CD4-positive, alpha-beta memory T cell (primary cell): ENCODE results near the gene CSTF1. TPM values are rescaled to one million over a fixed set of nuclear protein-coding genes. Genes with fewer than 3 reads are reported as not detected.
A peak's percentile ranks its signal among the peaks of the same experiment; 100 is the strongest.

Source experiments
- CTCF ChIA-PET: fragments of 350-600 bp; sonication (Branson Sonifier 250); formaldehyde crosslinking; loops from one replicate; lab custom pipeline; 2021; ENCODE audit warnings: inconsistent platforms; ENCODE audit not compliant: partially characterized antibody; lab: Charles Lee
- POLR2A ChIA-PET: fragments of 350-600 bp; sonication (Branson Sonifier 250); formaldehyde crosslinking; loops from one replicate; lab custom pipeline; 2021; ENCODE audit not compliant: partially characterized antibody; lab: Charles Lee
- DNase-seq, 5 donors: peaks; one replicate each; pipeline versions ENCODE4 v3.0.0 to v3.0.0-alpha.2; 2020 to 2022; ENCODE audit warnings: mixed read lengths in 1 of 5
- H3K27ac ChIP-seq: one replicate; pipeline ENCODE4 v1.7.0; 2013; ENCODE audit warnings: low read depth, low read length
- H3K27me3 ChIP-seq: 2 replicates; pipeline ENCODE4 v1.7.0; 2013; ENCODE audit warnings: mild to moderate bottlenecking, low read length, moderate library complexity; ENCODE audit not compliant: insufficient read depth
- H3K36me3 ChIP-seq: 2 replicates; pipeline ENCODE4 v1.7.0; 2013; ENCODE audit warnings: mild to moderate bottlenecking, low read length, moderate library complexity; ENCODE audit not compliant: insufficient read depth
- H3K4me1 ChIP-seq: 2 replicates; pipeline ENCODE4 v1.7.0; 2013; ENCODE audit warnings: mild to moderate bottlenecking, low read length, moderate library complexity; ENCODE audit not compliant: insufficient read depth
- H3K4me3 ChIP-seq, 2 donors: one replicate each; pipeline ENCODE4 v1.7.0; 2013; ENCODE audit warnings: low read length in 2 of 2, mild to moderate bottlenecking in 1 of 2
- H3K9me3 ChIP-seq, 2 donors: one replicate each; pipeline ENCODE4 v1.7.0; 2013; ENCODE audit warnings: low read length in 2 of 2, control low read depth in 1 of 2; ENCODE audit not compliant: control insufficient read depth in 1 of 2
- H3K27ac Mint-ChIP-seq, 7 donors: one replicate each; pipeline ENCODE4 v1.8.0; 2020 to 2021; ENCODE audit warnings: mixed read lengths in 7 of 7, mild to moderate bottlenecking in 6 of 7, inconsistent platforms in 3 of 7, moderate library complexity in 3 of 7
- H3K27me3 Mint-ChIP-seq, 2 donors: one replicate each; pipeline ENCODE4 v1.8.0; 2020 to 2021; ENCODE audit warnings: mixed read lengths in 2 of 2
- H3K36me3 Mint-ChIP-seq, 2 donors: one replicate each; pipeline ENCODE4 v1.8.0; 2020 to 2021; ENCODE audit warnings: mixed read lengths in 2 of 2, inconsistent platforms in 1 of 2, mild to moderate bottlenecking in 1 of 2
- H3K4me1 Mint-ChIP-seq, 4 donors: one replicate each; pipeline ENCODE4 v1.8.0; 2020 to 2021; ENCODE audit warnings: mixed read lengths in 4 of 4, mild to moderate bottlenecking in 1 of 4
- H3K4me3 Mint-ChIP-seq, 8 donors: one replicate each; pipeline ENCODE4 v1.8.0; 2020 to 2021; ENCODE audit warnings: mixed read lengths in 8 of 8, mild to moderate bottlenecking in 7 of 8, moderate library complexity in 6 of 8, inconsistent platforms in 3 of 8
- H3K9me3 Mint-ChIP-seq, 8 donors: one replicate each; pipeline ENCODE4 v1.8.0; 2020 to 2021; ENCODE audit warnings: mixed read lengths in 8 of 8, mild to moderate bottlenecking in 5 of 8, inconsistent platforms in 3 of 8, moderate library complexity in 1 of 8
- intact Hi-C: fragments of 100-400 bp; cut with micrococcal nuclease; formaldehyde crosslinking; loops from one replicate; pipeline ENCODE4 v1.15.1; 2023
- polyA plus RNA-seq, 2 donors: library from polyadenylated mRNA; unstranded; fragments of 300-500 nt; fragmentation: Illumina TruSeq; gene quantifications; one replicate each; pipeline ENCODE4 v1.2.3, GENCODE V29; 2021
- total RNA-seq, 2 experiments: library from RNA; stranded (reverse); gene quantifications; one replicate each; pipeline ENCODE4 v1.2.3, GENCODE V29; 2021

CSTF1 gene
- total and polyA plus RNA-seq, 4 experiments from 2014 or later: 40.9 to 55.3 (median 49.0) TPM

DNA sequence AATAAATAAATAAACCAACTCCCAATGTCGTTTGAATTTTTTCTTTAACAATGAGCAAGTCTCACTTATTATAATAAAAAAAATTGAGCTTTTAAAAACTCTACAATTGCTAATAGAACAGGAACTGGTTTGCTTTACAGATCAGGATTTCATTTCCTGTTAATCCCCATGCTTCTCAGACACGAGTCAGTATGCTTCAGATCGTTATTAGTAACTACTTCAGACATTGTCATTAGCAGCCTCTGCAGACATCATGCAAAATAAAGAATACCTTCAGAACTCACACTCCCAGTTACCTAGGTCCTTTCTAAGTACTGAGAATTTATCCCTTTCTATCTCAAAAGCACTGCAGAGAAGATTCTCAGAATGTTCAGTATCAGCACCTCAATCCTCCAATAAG is 43.7 kb upstream of the CSTF1 start:
- Mint-ChIP-seq H3K27me3 (peaks cover 8 to 31% of the 10 kb centered on the region in 2 donors), H3K9me3 (no peaks in the 10 kb centered on the region), H3K36me3 (no peaks in the 10 kb centered on the region), H3K4me1 (peaks cover 0 to 9% (median 2%) of the 10 kb centered on the region in 4 donors), H3K4me3 (no peak overlapping the region), H3K27ac (no peak overlapping the region)
- CTCF ChIA-PET: no interaction called here
- no peaks in the 10 kb centered on the region for H3K36me3 ChIP-seq
- no peak overlapping the region for H3K4me3 ChIP-seq
- no peaks in the 10 kb centered on the region for H3K27me3 ChIP-seq
- H3K4me1 ChIP-seq: peaks cover 4% of the 10 kb centered on the region
- POLR2A ChIA-PET: no interaction called here
- H3K27ac ChIP-seq: no peak overlapping the region
- H3K9me3 ChIP-seq: no peaks in the 10 kb centered on the region
- intact Hi-C loops: no loop called here
- DNase-seq: no peak

DNA sequence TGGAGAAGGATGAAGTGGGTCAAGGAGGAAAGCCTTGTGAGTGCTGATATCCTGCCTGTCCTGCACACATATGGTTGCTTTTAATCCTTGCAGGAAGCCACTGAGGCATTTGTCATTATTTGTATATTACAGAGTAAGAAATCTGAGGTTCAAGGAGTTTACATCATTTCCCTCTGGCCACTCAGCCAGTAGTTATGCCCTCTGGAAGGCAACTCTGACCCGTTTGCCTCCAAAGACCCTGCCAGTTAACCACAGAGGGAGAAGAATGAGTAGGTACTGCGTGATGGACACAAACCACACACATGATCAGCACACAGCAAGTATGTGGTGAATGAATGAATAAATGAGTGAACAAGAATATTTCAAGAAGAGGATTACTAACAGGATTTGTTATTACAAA is 41.6 kb upstream of the CSTF1 start:
- H3K4me3 Mint-ChIP-seq: no peak overlapping the region

DNA sequence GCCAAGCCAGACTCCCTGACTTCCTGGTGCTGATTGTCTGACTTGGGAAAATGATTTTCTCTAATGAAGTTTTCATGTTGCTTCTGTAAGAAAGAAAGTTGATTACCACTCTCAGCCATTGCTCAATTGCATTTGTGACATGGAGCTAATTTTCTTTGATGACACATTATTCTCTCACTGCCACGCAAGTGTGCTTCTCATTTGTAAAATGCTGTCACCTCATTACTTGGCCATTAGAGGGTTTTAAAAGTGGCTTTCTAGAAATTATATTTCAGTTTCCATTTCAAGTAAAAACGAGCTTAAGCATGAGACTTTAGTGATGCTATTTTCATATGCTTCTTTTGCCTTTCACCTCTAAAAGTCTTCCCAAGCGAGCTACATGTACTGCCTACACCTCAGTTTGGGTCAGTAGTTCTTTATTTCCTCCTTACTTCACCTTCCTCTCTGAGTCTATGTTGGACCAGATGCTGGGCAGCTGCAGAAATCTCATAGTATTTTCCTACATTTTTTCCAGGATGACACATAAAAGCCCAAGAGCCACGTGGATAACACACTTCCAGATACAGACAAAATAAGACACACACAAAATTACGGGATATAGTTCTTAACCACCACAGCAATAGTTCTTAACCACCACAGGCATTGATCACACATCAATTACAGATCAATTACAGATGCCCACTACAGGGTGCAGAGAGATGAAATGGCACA is 39.9 kb upstream of the CSTF1 start:
- Histone ChIP-seq H3K27me3 (no peaks in the 10 kb centered on the region), H3K4me1 (no peaks in the 10 kb centered on the region), H3K27ac (no peak overlapping the region), H3K36me3 (no peaks in the 10 kb centered on the region), H3K9me3 (no peaks in the 10 kb centered on the region), H3K4me3 (no peak overlapping the region)
- intact Hi-C loops: loop anchor here (10.0 kb wide), 1 partner anchor 1362 kb away; the partner anchor contains the start of gene PMEPA1
- ChIA-PET POLR2A (no interaction called here), CTCF (interaction anchor here (1.5 kb wide), 1 partner anchor 9 kb away, joined by 7 read pairs; no protein-coding TSS in a partner anchor)
- no peak for DNase-seq
- Mint-ChIP-seq H3K27ac (no peak overlapping the region), H3K9me3 (no peaks in the 10 kb centered on the region), H3K4me3 (no peak overlapping the region), H3K4me1 (peaks cover 0 to 7% (median 0%) of the 10 kb centered on the region in 4 donors), H3K27me3 (peaks cover 2 to 12% of the 10 kb centered on the region in 2 donors), H3K36me3 (no peaks in the 10 kb centered on the region)

More for the DNA sequence above, 41.6 kb upstream of the CSTF1 start:
- POLR2A ChIA-PET: no interaction called here
- Mint-ChIP-seq H3K9me3 (no peaks in the 10 kb centered on the region), H3K4me1 (peaks cover 0 to 7% (median 0%) of the 10 kb centered on the region in 4 donors), H3K36me3 (no peaks in the 10 kb centered on the region), H3K27ac (no peak overlapping the region), H3K27me3 (peaks cover 4 to 18% of the 10 kb centered on the region in 2 donors)
- no peaks in the 10 kb centered on the region for H3K36me3 ChIP-seq
- H3K4me1 ChIP-seq: no peaks in the 10 kb centered on the region
- H3K27me3 ChIP-seq: no peaks in the 10 kb centered on the region
- H3K4me3 ChIP-seq: no peak overlapping the region
- CTCF ChIA-PET: no interaction called here
- intact Hi-C loops: loop anchor here (10.0 kb wide), 1 partner anchor 1364 kb away; the partner anchor contains the start of gene PMEPA1
- H3K27ac ChIP-seq: no peak overlapping the region
- H3K9me3 ChIP-seq: no peaks in the 10 kb centered on the region
- DNase-seq: no peak

DNA sequence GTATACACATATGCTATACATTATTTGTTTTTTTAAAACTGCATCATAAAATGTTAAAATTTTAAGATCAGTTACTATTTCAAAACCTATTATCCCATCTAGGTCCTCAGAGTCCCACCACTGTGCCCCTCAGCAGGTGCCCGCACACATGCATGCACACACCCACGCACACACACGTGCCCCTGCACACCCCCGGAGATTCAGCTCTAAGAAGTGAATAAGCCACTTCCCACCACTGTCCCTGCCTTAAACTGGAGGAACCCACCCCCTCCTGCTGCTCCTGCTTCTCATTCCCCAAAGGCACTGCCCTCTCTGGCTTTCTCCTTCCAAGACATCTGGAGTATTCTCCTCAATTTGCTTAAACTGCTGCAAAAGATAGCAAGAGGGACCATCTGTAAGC is 39.1 kb upstream of the CSTF1 start:
- no peaks in the 10 kb centered on the region for H3K36me3 Mint-ChIP-seq
- H3K9me3 ChIP-seq: no peaks in the 10 kb centered on the region
- H3K27me3 Mint-ChIP-seq: peaks cover 2 to 7% of the 10 kb centered on the region in 2 donors
- POLR2A ChIA-PET: no interaction called here
- intact Hi-C loops: loop anchor here (10.0 kb wide), 1 partner anchor 1361 kb away; the partner anchor contains the start of gene PMEPA1
- no peaks in the 10 kb centered on the region for H3K4me1 ChIP-seq
- no peaks in the 10 kb centered on the region for H3K36me3 ChIP-seq
- no peak overlapping the region for H3K27ac Mint-ChIP-seq
- peaks cover 2 to 9% (median 8%) of the 10 kb centered on the region in 4 donors for H3K4me1 Mint-ChIP-seq
- H3K27me3 ChIP-seq: no peaks in the 10 kb centered on the region
- H3K4me3 ChIP-seq: no peak overlapping the region
- H3K27ac ChIP-seq: no peak overlapping the region
- H3K9me3 Mint-ChIP-seq: no peaks in the 10 kb centered on the region
- CTCF ChIA-PET: interaction anchor here (1.5 kb wide), 1 partner anchor 9 kb away, joined by 7 read pairs; no protein-coding TSS in a partner anchor
- no peak for DNase-seq
- H3K4me3 Mint-ChIP-seq: no peak overlapping the region

DNA sequence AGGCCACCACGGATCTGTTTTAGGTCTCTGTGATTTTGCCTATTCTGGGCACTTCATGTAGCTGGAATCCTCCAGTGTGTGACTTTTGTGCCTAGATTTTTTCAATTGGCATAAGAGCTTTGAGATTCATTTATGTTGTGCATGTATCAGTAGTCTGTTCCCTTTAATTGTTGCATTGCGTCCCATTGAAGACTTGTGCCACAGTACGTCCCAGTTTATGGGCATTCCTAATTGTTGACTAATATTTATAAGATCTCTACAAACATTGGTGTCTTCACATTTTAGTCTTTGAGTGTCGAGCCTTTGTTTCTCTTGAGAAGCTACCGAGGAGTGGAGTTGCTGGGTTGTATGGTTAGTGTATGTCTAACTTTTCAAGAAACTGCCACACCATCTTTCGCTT is 34.4 kb upstream of the CSTF1 start:
- ChIA-PET POLR2A (interaction anchor here (0.6 to 4.3 kb wide), 8 partner anchors 15 to 1040 kb away, joined by 3 to 47 read pairs (median 4); partner anchors contain the start of genes AURKA, CSTF1 and RTF2), CTCF (interaction anchor here (0.6 to 2.0 kb wide), 4 partner anchors 8 to 35 kb away, joined by 3 to 10 read pairs (median 3); partner anchors contain the start of genes AURKA and CSTF1)
- peak overlapping the region; percentile 26 to 88 (median 66) for H3K27ac Mint-ChIP-seq
- H3K36me3 Mint-ChIP-seq: peaks cover 0 to 3% of the 10 kb centered on the region in 2 donors
- no peaks in the 10 kb centered on the region for H3K36me3 ChIP-seq
- DNase-seq: no peak
- no peak overlapping the region for H3K4me3 ChIP-seq
- H3K27me3 Mint-ChIP-seq: peaks cover 0 to 3% of the 10 kb centered on the region in 2 donors
- peaks cover 10 to 36% (median 24%) of the 10 kb centered on the region in 4 donors for H3K4me1 Mint-ChIP-seq
- H3K9me3 ChIP-seq: no peaks in the 10 kb centered on the region
- H3K27me3 ChIP-seq: no peaks in the 10 kb centered on the region
- peaks cover 12% of the 10 kb centered on the region for H3K4me1 ChIP-seq
- H3K4me3 Mint-ChIP-seq: peak overlapping the region; percentile 78 to 87 (median 83)
- intact Hi-C loops: loop anchor here (1.0 to 10.0 kb wide), 2 partner anchors 34 to 1357 kb away; partner anchors contain the start of genes AURKA, CSTF1 and PMEPA1
- H3K27ac ChIP-seq: no peak overlapping the region
- H3K9me3 Mint-ChIP-seq: no peaks in the 10 kb centered on the region

DNA sequence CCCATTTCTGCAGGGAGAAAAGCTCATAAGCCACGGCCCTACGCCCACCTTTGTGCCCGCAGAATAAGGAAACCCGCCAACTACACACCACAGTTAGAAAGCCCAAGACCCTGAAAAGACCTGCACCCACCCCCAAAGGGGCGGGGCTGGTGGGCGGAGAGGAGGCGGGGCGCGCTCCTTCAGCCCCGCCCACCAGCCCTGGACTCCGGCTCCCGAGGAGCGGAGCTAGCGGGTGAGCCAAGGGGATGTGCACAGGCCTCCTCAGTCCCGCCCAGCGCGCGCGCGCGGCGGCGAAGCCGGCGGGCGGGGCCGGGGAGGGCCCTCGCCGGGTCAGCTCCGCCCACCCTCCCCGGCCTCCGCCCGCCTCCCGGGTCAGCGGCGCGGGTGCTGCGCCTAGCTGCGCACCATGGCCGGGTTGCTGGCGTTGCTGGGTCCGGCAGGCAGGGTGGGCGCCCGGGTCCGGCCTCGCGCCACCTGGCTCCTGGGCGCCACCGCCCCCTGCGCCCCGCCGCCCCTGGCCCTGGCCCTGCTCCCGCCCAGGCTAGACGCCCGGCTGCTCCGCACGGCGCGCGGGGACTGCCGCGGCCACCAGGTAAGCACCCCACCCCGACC is 33.7 kb upstream of the CSTF1 start, which contains the start of gene FAM210B:
TSS of gene FAM210B (plus strand) at position 375 of the 612 bp plus-strand sequence. CDS start at position 407, 32 bp downstream.
- peak; percentile 80 to 85 (median 82) for DNase-seq
- no peaks in the 10 kb centered on the region for H3K27me3 Mint-ChIP-seq
- Histone ChIP-seq H3K27ac (peak within 1 kb of the TSS; percentile 49), H3K27me3 (no peaks in the 10 kb centered on the region), H3K9me3 (no peaks in the 10 kb centered on the region), H3K4me3 (peak within 1 kb of the TSS; percentile 52 to 81), H3K4me1 (peaks cover 12% of the 10 kb centered on the region), H3K36me3 (no peaks in the 10 kb centered on the region)
- H3K4me3 Mint-ChIP-seq: peak within 1 kb of the TSS; percentile 90 to 94 (median 92)
- peak within 1 kb of the TSS; percentile 29 to 88 (median 86) for H3K27ac Mint-ChIP-seq
- peaks cover 0 to 4% of the 10 kb centered on the region in 2 donors for H3K36me3 Mint-ChIP-seq
- POLR2A ChIA-PET: interaction anchor here (0.9 to 4.3 kb wide), 10 partner anchors 14 to 1033 kb away, joined by 3 to 47 read pairs (median 4); partner anchors contain the start of genes AURKA, CSTF1 and RTF2
- H3K9me3 Mint-ChIP-seq: no peaks in the 10 kb centered on the region
- CTCF ChIA-PET: interaction anchor here (0.6 to 2.0 kb wide), 4 partner anchors 9 to 34 kb away, joined by 3 to 10 read pairs (median 3); partner anchors contain the start of genes AURKA and CSTF1
- intact Hi-C loops: loop anchor here (1.0 to 10.0 kb wide), 2 partner anchors 34 to 1356 kb away; partner anchors contain the start of genes AURKA, CSTF1 and PMEPA1
- peaks cover 10 to 36% (median 25%) of the 10 kb centered on the region in 4 donors for H3K4me1 Mint-ChIP-seq
